ENCODE data around the gene SYNE2. TPM values are rescaled to one million over a fixed set of nuclear protein-coding genes. Genes with fewer than 3 reads are reported as not detected.
"Not testable (repeated sequence)": the region's sequence is repeated elsewhere in the genome, so short reads cannot be mapped to it uniquely, and the experiment has no call there.

The SYNE2 gene
- total RNA-seq, 4 donors from 2014 or later = 212 to 378 (median 285) TPM

- H3K4me3 ChIP-seq = no peak overlapping the region
- no peaks in the 10 kb centered on the region for H3K27me3 ChIP-seq
- WGBS, 2 donors = 91 to 92% methylated on average over 6 of the region's 6 CpGs
- peaks cover 0 to 33% (median 6%) of the 10 kb centered on the region in 4 donors for H3K4me1 ChIP-seq
- no peaks in the 10 kb centered on the region for H3K9me3 ChIP-seq
- no peak overlapping the region for H3K27ac ChIP-seq
- TF ChIP-seq CTCF (IDR thresholded peaks at IDR 0.05) = no peak
- no peaks in the 10 kb centered on the region for H3K36me3 ChIP-seq
- DNase-seq (ENCODE audit: low spot score in 2 of 2) = no peak
These were observed 10.2 kb downstream of the SYNE2 start for GRCh38 chr14:63863004-63863403.

- Histone ChIP-seq H3K27ac (peak overlapping the region in 3 of 4 donors; percentile 44 to 74 (median 73)), H3K4me1 (peaks cover 0 to 42% (median 9%) of the 10 kb centered on the region in 4 donors), H3K4me3 (peak overlapping the region in 1 of 4 donors; percentile 5)
- DNase-seq (ENCODE audit: low spot score in 2 of 2); H3K27me3 ChIP-seq; H3K9me3 ChIP-seq; H3K36me3 ChIP-seq: not testable (repeated sequence)
- WGBS, 2 donors = 0 to 7% methylated on average over 1 of the region's 2 CpGs
These were observed 12.0 kb downstream of the SYNE2 start for GRCh38 chr14:63864775-63865174.

- 75 to 88% methylated on average over 6 of the region's 6 CpGs for WGBS, 2 donors
- Histone ChIP-seq H3K27ac (peak overlapping the region in 1 of 4 donors; percentile 47), H3K4me3 (no peak overlapping the region), H3K4me1 (peaks cover 0 to 36% (median 7%) of the 10 kb centered on the region in 4 donors), H3K36me3 (no peaks in the 10 kb centered on the region), H3K27me3 (no peaks in the 10 kb centered on the region), H3K9me3 (no peaks in the 10 kb centered on the region)
- no peak for TF ChIP-seq CTCF (IDR thresholded peaks at IDR 0.05)
- no peak for DNase-seq (ENCODE audit: low spot score in 2 of 2)
These were observed 15.4 kb downstream of the SYNE2 start for GRCh38 chr14:63867933-63868921.

GRCh38 chr14:63869940-63870752, 17.3 kb downstream of the SYNE2 start:
- 85 to 96% methylated on average over 1 of the region's 2 CpGs for WGBS, 2 donors
- not testable (repeated sequence) for H3K27me3 ChIP-seq; H3K9me3 ChIP-seq; DNase-seq (ENCODE audit: low spot score in 2 of 2); H3K27ac ChIP-seq; H3K36me3 ChIP-seq; H3K4me3 ChIP-seq
- peaks cover 0 to 42% (median 10%) of the 10 kb centered on the region in 4 donors for H3K4me1 ChIP-seq

GRCh38 chr14:63870753-63871037, 17.9 kb downstream of the SYNE2 start:
- H3K27ac ChIP-seq = peak overlapping the region in 1 of 4 donors; percentile 17
- not testable (repeated sequence) for H3K9me3 ChIP-seq; H3K4me3 ChIP-seq; DNase-seq (ENCODE audit: low spot score in 2 of 2); H3K36me3 ChIP-seq; H3K27me3 ChIP-seq
- peaks cover 0 to 46% (median 10%) of the 10 kb centered on the region in 4 donors for H3K4me1 ChIP-seq
- WGBS, 2 donors = 0 to 10% methylated on average over 1 of the region's 1 CpG

GRCh38 chr14:63874223-63874622, 21.4 kb downstream of the SYNE2 start:
- Histone ChIP-seq H3K4me1 (peaks cover 3 to 49% (median 15%) of the 10 kb centered on the region in 4 donors), H3K27me3 (no peaks in the 10 kb centered on the region), H3K4me3 (no peak overlapping the region), H3K27ac (peak overlapping the region; percentile 13 to 84 (median 58)), H3K36me3 (no peaks in the 10 kb centered on the region), H3K9me3 (no peaks in the 10 kb centered on the region)
- no peak for DNase-seq (ENCODE audit: low spot score in 2 of 2)
- TF ChIP-seq POLR2A (IDR thresholded peaks at IDR 0.05) (no peak), CTCF (IDR thresholded peaks at IDR 0.05) (no peak), EP300 (IDR thresholded peaks at IDR 0.05) (no peak)
- 53 to 55% methylated on average over 3 of the region's 3 CpGs for WGBS, 2 donors
